ENCODE measurements around the gene YAP1.

GRCh38 chr11:102071497-102072472 lies 38.5 kb upstream of the YAP1 start:
- TF ChIP-seq ZFP30 (CRISPR knock-in tag; IDR thresholded peaks at IDR 0.05) (no peak), GLIS3 (CRISPR knock-in tag; IDR thresholded peaks at IDR 0.05) (no peak), ZNF565 (CRISPR knock-in tag; conservative IDR thresholded peaks at IDR 0.05; ENCODE audit: low read depth) (no peak), CSDC2 (CRISPR knock-in tag; IDR thresholded peaks at IDR 0.05) (no peak), BACH2 (CRISPR knock-in tag; IDR thresholded peaks at IDR 0.05; ENCODE audit: borderline replicate concordance) (no peak), ZFP3 (CRISPR knock-in tag; IDR thresholded peaks at IDR 0.05) (no peak)
- TF ChIP-seq, protein P1, sequence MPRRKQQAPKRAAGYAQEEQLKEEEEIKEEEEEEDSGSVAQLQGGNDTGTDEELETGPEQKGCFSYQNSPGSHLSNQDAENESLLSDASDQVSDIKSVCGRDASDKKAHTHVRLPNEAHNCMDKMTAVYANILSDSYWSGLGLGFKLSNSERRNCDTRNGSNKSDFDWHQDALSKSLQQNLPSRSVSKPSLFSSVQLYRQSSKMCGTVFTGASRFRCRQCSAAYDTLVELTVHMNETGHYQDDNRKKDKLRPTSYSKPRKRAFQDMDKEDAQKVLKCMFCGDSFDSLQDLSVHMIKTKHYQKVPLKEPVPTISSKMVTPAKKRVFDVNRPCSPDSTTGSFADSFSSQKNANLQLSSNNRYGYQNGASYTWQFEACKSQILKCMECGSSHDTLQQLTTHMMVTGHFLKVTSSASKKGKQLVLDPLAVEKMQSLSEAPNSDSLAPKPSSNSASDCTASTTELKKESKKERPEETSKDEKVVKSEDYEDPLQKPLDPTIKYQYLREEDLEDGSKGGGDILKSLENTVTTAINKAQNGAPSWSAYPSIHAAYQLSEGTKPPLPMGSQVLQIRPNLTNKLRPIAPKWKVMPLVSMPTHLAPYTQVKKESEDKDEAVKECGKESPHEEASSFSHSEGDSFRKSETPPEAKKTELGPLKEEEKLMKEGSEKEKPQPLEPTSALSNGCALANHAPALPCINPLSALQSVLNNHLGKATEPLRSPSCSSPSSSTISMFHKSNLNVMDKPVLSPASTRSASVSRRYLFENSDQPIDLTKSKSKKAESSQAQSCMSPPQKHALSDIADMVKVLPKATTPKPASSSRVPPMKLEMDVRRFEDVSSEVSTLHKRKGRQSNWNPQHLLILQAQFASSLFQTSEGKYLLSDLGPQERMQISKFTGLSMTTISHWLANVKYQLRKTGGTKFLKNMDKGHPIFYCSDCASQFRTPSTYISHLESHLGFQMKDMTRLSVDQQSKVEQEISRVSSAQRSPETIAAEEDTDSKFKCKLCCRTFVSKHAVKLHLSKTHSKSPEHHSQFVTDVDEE (CRISPR knock-in tag; IDR thresholded peaks at IDR 0.05), result no peak

Data from SK-N-SH treated with all-trans-retinoic acid at 6 μM for 48 hours (cell line).